Body of pancreas (tissue), 4 donors: Measurements from ENCODE around the gene EYS. TPM values are rescaled to one million over a fixed set of nuclear protein-coding genes. Genes with fewer than 3 reads are reported as not detected.

Experiments
- ATAC-seq: fragments of 150-250 bp; one replicate; pipeline ENCODE4 v1.9.1; 2016
- DNase-seq, 4 donors: peaks; one replicate each; pipeline ENCODE4 v3.0.0-alpha.2; 2019
- H3K27ac ChIP-seq, 4 donors: fragments of 200-600 bp; sonication (generic); 1 replicate in 3 of 4; 2 replicates in 1 of 4; pipeline versions ENCODE4 v1.5.1 to v1.6.1; 2016 to 2019; ENCODE audit warnings: mild to moderate bottlenecking in 1 of 4, mixed read lengths in 1 of 4, moderate library complexity in 1 of 4
- H3K27me3 ChIP-seq, 2 donors: fragments of 200-600 bp; sonication (generic); one replicate each; pipeline ENCODE4 v1.6.0; 2016; ENCODE audit warnings: mild to moderate bottlenecking in 1 of 2
- H3K36me3 ChIP-seq, 2 donors: fragments of 200-600 bp; sonication (generic); replicated peaks in 1 of 2; 2 replicates each; pipeline ENCODE4 v1.5.1; 2016; ENCODE audit warnings: low read depth in 2 of 2; ENCODE audit not compliant: insufficient read depth in 1 of 2
- H3K4me1 ChIP-seq: fragments of 200-600 bp; sonication (generic); one replicate; pipeline ENCODE4 v1.6.0; 2016
- H3K4me3 ChIP-seq, 2 donors: fragments of 200-600 bp; sonication (generic); 1 replicate in 1 of 2; 2 replicates in 1 of 2; pipeline ENCODE4 v1.5.1; 2016 to 2019
- H3K9me3 ChIP-seq, 3 donors: fragments of 200-600 bp; sonication (generic); 1 replicate in 2 of 3; 2 replicates in 1 of 3; pipeline ENCODE4 v1.5.1; 2016
- CTCF ChIP-seq, 7 experiments: fragments of 450-650 bp in 4 of 7; fragments of 200-600 bp in 3 of 7; sonication (generic) in 3 of 7; IDR thresholded peaks; one replicate each; pipeline ENCODE4 v1.5.1; 2016 to 2019; ENCODE audit warnings: antibody characterized with exemption in 7 of 7
- POLR2A ChIP-seq, 3 donors: fragments of 450-650 bp; IDR thresholded peaks; one replicate each; pipeline ENCODE4 v1.6.1; 2016; ENCODE audit warnings: antibody characterized with exemption in 3 of 3, mild to moderate bottlenecking in 2 of 3
- WGBS, 2 donors: methylation state at CpG; one replicate each; pipeline ENCODE4 v1.1.5; 2017; 5-methylcytosine and 5-hydroxymethylcytosine counted together
- intact Hi-C: fragments of 100-400 bp; cut with DNase I; formaldehyde crosslinking; loops from one replicate; pipeline ENCODE4 v1.15.1; 2023
- total RNA-seq, 2 donors: library from RNA; depleted of rRNA; stranded (reverse); fragments of >200 nt; gene quantifications; one replicate each; pipeline ENCODE4 v1.1.0, GENCODE V29; 2016

Gene EYS
- total RNA-seq, 2 donors from 2014 or later, result 0.26 TPM; not detected in 1

DNA sequence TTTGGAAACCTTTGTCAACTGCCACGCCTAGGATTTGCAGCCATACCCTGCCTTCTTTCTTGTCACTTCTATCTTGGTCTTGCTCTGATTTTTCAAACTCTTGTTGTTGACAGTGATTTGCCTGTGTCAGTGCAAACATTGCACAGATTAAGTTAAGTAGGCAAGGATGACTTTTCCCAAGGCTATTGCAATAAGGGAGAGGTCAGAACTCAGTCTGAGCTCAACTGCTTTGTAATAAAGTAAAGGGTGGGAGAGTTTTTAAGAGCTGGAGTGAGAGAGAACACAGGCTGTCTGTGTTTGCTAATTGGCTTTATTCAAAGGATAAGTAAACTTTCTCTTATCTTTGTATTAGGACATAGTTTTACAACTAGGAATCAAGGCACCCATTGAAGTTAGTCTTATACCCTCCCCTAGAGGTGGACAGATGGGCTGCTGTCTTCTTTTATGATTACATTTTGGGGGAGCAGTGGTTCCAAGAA is 1622.8 kb downstream of the EYS start:
- Histone ChIP-seq H3K36me3 (no peaks in the 10 kb centered on the region), H3K4me1 (no peaks in the 10 kb centered on the region), H3K4me3 (no peak overlapping the region), H3K27ac (no peak overlapping the region), H3K27me3 (no peaks in the 10 kb centered on the region), H3K9me3 (no peaks in the 10 kb centered on the region)
- intact Hi-C loops, result no loop called here
- WGBS, 2 donors, result 41 to 42% methylated on average over 1 of the region's 1 CpG
- no peak for TF ChIP-seq POLR2A (IDR thresholded peaks at IDR 0.05)
- TF ChIP-seq CTCF (IDR thresholded peaks at IDR 0.05), result no peak
- ATAC-seq (no peak), DNase-seq (no peak)

DNA sequence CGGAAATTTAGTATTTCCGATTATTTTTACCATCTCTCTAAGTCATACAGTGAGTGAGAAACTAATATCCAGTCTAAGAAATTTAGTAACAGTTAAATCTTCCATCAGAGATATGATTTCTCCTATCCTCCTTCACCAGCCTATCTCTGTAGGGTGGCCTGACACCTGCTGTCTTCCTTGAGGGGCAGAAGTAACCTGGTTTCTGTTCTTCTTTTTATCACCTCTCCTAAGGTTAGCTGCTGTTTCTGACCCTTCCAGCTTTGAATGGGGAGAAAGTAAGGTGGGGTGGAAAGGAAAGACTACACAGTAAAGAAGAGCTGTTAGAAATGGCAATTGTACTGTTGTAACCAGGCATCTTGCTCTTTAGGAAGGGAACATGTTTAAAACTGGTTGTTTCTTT is 1623.8 kb downstream of the EYS start:
- Histone ChIP-seq H3K27ac (no peak overlapping the region), H3K27me3 (no peaks in the 10 kb centered on the region), H3K4me3 (no peak overlapping the region), H3K9me3 (no peaks in the 10 kb centered on the region), H3K36me3 (no peaks in the 10 kb centered on the region), H3K4me1 (no peaks in the 10 kb centered on the region)
- intact Hi-C loops, result no loop called here
- ATAC-seq (no peak), DNase-seq (no peak)
- 62 to 77% methylated on average over 2 of the region's 2 CpGs for whole genome bisulfite sequencing, 2 donors
- TF ChIP-seq CTCF (IDR thresholded peaks at IDR 0.05), result no peak
- TF ChIP-seq POLR2A (IDR thresholded peaks at IDR 0.05), result no peak

DNA sequence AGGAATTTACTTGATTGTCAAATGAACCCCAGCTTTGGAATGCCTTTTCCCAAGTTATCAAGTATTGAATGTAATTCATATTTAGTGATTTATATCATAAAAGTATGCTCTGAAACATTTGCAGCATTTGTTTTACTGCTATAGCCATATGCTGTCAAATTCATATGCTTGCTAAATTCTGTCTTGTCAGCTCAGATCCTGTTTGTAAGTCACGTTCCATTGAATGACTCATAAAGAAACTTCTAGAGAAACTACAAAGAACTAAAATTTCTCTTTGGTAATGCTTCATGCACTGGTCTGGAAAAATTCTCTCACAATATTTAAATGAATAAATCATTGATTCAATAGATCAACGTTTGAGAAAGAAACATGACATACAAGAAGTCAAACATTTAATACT is 1625.6 kb downstream of the EYS start:
- Histone ChIP-seq H3K36me3 (no peaks in the 10 kb centered on the region), H3K27ac (no peak overlapping the region), H3K4me1 (no peaks in the 10 kb centered on the region), H3K4me3 (no peak overlapping the region), H3K9me3 (no peaks in the 10 kb centered on the region), H3K27me3 (no peaks in the 10 kb centered on the region)
- WGBS, 2 donors, result 30% methylated on average over 2 of the region's 2 CpGs
- DNase-seq, result no peak
- TF ChIP-seq CTCF (IDR thresholded peaks at IDR 0.05) (no peak), POLR2A (IDR thresholded peaks at IDR 0.05) (no peak)
- intact Hi-C loops, result no loop called here
- ATAC-seq, result no peak

GRCh38 chr6:64074981-64075380 is 1632.0 kb downstream of the EYS start:
- no peak for TF ChIP-seq CTCF (IDR thresholded peaks at IDR 0.05)
- no peak for TF ChIP-seq POLR2A (IDR thresholded peaks at IDR 0.05)
- no peak for ATAC-seq

DNA sequence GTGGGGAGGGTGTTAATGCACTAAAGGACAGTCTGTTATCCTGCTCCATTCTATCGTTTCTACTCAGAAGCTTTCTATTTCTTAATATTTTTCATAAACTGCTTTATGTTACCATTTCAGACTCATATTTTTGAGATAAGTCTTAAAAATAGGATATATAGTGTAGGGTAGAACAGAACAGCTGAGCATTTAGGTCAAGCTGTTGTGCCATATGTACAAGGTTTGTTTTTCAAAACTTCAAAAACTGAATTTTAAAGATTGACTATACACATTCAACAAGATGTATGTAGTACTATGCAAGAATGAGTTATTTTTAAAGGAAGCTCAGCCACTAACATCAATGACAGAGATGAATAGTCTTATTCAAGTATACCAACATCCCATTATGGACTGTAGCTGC is 1634.3 kb downstream of the EYS start:
- H3K27me3 ChIP-seq, result no peaks in the 10 kb centered on the region

More at GRCh38 chr6:64074981-64075380, 1632.0 kb downstream of the EYS start:
- H3K4me1 ChIP-seq, result no peaks in the 10 kb centered on the region
- WGBS, 2 donors, result 25 to 33% methylated on average over 1 of the region's 1 CpG
- no peaks in the 10 kb centered on the region for H3K36me3 ChIP-seq
- no peak overlapping the region for H3K27ac ChIP-seq
- no peak overlapping the region for H3K4me3 ChIP-seq
- H3K9me3 ChIP-seq, result no peaks in the 10 kb centered on the region
- DNase-seq, result no peak
- no peaks in the 10 kb centered on the region for H3K27me3 ChIP-seq
- intact Hi-C loops, result no loop called here

More for the DNA sequence above, 1634.3 kb downstream of the EYS start:
- no peaks in the 10 kb centered on the region for H3K36me3 ChIP-seq
- H3K27ac ChIP-seq, result no peak overlapping the region
- no peaks in the 10 kb centered on the region for H3K9me3 ChIP-seq
- TF ChIP-seq POLR2A (IDR thresholded peaks at IDR 0.05), result no peak
- no peak for TF ChIP-seq CTCF (IDR thresholded peaks at IDR 0.05)
- intact Hi-C loops, result no loop called here
- DNase-seq (no peak), ATAC-seq (no peak)
- no peak overlapping the region for H3K4me3 ChIP-seq
- 74 to 75% methylated on average over 1 of the region's 1 CpG for WGBS, 2 donors
- H3K4me1 ChIP-seq, result no peaks in the 10 kb centered on the region
